Ramos (cell line): Measurements from ENCODE around the gene HSFX1.
"Not testable (repeated sequence)": the region's sequence is repeated elsewhere in the genome, so short reads cannot be mapped to it uniquely, and the experiment has no call there.

Experiments
- in situ Hi-C: fragments of 300-500 bp; cut with MboI; formaldehyde crosslinking; loops from one replicate; pipeline ENCODE4 v1.14.3; 2022; ENCODE audit warnings: low sequenced_read_pairs; ENCODE audit not compliant: unreplicated experiment

HSFX1 gene

DNA sequence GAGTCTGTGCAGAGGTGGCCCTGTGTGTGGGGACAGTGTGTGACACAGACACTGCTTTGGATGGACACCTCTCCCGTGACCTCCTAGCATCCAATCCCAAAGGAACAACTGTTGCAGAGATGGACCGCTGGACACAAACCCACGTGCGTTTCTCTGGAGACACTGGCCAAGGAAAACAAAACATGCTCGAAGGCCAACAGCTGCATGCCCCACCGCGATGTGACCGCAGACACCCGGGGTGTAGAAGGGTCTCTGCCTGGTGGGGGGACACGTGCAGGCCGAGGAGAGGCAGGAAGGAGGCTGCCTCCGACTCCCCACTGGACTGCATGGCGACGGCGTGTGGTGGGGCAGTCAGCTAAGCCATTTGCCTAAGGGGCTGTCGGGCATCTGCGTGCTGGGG lies at the start of gene HSFX1:
TSS of gene HSFX1 (plus strand) at position 301 of the 400 bp plus-strand sequence. CDS start 614 bp downstream, outside the sequence.
- in situ Hi-C loops = not testable (repeated sequence)

DNA sequence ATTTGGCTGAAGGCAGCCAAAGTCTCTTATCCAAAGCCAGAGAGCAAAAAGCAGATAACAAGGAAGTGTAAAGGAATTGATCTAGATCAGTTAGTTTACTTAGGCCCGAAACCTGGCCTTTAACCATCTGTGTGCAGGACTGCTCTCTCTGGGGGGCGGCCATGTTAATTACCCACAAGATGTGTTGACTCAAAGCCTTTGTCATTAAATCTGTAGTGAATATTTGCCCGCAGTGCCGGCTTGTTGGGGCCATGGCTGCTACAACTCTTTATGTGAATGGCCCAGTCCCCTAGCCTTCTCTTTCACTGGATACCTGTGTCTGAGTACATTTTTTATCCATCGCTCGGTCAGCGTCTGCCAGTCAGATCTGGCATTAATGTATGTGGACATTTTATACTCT lies 46.6 kb upstream of the HSFX1 start:
- in situ Hi-C loops = not testable (repeated sequence)

DNA sequence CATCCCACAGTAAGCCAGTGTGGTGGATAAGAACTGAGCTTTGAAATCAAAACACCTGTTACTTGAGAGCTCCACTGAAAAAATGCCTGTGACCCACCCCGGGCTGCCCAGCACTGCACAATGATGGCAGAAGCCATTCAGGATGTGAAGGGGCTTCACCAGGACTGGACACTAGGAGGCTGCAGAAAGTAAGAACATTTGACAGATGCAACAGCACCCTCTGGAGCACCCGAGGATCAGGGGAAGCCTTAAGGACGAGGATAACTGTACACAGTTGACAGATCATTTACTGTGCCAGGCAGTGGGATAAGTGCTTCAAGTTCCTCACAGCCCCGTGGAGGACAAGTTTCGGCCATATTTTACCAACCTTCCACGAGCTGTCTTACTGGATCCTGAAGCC lies 31.6 kb upstream of the HSFX1 start:
- in situ Hi-C loops = not testable (repeated sequence)

- in situ Hi-C loops = not testable (repeated sequence)
Observed at GRCh38 chrX:149746390-149747007, 27.4 kb upstream of the HSFX1 start.

- in situ Hi-C loops = no loop called here
Observed at GRCh38 chrX:149757206-149758067, 16.4 kb upstream of the HSFX1 start.

DNA sequence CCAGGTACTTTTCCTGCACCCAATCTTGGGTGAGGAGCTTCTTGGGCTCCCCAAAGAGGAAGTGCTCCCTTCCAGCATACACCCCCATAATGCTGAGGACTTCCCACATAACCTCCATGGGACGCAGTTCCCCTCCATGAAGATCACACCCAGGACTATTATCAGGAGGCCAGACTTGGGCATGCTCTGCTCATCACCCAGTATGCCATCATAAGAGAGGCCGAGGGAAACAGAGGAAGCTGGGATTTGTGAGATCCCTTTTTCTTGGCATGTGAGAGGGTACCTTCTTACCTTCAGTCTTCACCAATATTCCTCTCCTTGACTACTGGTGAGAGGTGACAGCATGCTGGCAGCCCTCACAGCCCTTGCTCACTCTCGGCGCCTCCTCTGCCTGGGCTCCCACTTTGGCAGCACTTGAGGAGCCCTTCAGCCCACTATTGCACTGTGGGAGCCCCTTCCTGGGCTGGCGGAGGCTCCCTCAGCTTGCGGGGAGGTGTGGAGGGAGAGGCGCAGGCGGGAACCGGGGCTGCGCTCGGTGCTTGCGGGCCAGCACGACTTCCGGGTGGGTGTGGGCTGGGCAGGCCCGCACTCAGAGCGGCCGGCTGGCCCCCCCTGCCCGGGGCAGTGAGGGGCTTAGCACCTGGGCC lies 15.7 kb upstream of the HSFX1 start:
- in situ Hi-C loops = no loop called here

DNA sequence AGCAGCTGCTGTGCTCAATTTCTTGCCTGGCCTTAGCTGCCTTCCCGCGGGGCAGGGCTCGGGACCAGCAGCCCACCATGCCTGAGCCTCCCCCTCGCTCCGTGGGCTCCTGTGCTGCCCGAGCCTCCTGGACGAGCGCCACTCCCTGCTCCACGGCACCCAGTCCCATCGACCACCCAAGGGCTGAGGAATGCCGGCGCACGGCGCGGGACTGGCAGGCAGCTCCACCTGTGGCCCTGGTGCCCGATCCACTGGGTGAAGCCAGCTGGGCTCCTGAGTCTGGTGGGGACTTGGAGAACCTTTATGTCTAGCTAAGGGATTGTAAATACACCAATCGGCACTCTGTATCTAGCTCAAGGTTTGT lies 15.2 kb upstream of the HSFX1 start:
- in situ Hi-C loops = not testable (repeated sequence)

GRCh38 chrX:149759824-149760223 lies 14.0 kb upstream of the HSFX1 start:
- in situ Hi-C loops = no loop called here

DNA sequence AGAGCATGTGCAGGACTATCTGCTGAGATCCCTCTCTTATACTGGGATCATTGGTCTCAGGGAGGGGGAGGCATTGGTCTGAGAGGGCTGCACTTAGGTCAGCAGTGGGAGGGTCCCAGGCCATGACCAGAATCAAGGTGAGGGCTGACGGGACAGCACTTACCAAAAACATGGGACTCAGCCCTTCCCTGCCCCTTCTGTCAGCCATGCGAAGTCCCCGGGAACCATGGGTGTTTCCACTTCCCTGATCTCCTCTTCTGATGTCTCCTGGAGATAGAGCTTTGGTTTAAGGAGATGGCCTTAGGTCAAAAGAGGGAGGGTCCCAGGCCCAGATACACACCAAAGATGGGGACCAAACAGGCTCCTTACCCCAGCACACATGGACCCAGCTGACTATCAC lies 12.9 kb upstream of the HSFX1 start:
- in situ Hi-C loops = no loop called here

DNA sequence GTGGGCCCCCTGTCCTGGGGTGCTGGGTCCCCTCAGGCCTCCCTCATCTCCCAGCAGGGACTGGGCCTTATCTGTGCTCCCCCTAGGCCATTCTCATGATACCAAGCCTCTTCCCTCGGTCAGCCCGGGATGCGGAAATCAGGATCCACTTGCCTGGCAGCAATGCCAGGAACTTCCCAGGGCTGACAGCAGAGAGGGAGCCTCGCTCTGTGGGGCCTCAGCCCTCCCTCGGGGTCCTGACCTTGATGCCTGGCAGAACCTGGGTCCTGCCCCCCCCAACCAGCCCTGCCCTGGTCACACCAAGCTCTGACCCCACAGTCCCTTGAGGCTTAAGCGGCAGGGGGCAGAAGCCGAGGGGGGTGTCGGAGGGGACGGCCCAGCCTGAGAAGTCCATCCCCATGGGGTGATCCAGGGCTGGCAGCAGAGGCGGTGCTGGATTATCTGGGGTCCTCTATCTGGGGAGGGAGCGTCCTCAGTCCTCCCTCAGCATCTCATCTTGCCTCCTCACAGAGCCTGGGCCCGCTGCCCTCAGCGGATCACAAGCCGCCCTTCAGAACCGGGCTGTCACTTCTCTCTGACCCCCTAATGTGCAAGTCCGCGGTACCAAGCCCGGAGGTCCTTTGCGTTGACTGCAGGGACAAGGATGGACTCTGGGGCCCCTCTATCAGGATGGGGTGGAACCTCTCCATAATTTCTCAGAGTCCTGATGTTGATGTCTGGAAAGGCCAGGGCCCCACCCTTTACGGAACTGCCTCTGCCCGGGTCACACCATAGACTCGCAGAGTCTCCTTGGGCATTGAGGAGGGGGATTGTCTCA lies 11.8 kb upstream of the HSFX1 start:
- in situ Hi-C loops = not testable (repeated sequence)

DNA sequence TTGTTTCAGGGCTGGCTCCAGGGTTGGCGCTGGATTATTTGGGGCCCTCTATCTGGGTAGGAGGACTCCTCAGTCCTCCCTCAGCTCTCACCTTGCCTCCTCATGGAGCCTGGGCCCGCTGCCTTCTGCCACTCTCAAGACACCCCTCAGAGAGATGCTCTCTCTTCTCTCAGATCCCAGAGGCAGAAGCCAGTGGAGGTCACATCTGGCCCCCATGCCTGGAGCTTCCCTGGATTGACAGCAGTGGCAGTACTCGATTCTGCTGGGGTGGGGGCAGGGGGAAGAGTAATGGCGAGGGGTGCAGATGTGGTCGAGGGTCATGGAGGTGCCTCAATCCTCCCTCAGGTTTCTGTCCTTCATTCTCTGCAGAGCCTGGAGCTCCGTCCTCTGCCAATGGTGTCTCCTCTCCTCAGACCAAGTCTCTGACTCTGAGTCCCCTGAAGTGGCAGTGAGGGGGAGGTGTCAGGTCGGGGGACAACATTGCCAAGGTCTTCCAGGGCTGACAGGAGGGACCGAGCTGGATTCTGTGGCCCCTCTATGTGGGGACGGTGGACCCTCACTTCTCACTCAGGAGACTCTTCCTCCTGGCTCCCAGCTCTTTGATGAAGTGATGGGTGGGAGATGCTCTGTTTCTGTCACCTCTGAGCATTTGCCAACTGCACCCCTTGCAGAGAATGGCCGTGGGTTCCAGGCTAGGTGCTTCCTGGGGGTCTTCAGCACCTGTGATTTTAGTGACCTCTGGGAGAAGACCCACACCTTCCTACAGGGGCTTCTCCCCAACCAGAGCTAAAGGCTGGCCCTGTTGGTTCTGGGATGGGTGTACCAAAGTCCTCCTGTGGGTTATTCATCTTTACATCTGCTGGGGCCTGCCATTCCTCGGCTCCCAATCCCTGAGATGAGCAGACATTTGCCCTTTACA lies 10.9 kb upstream of the HSFX1 start:
- in situ Hi-C loops = no loop called here

DNA sequence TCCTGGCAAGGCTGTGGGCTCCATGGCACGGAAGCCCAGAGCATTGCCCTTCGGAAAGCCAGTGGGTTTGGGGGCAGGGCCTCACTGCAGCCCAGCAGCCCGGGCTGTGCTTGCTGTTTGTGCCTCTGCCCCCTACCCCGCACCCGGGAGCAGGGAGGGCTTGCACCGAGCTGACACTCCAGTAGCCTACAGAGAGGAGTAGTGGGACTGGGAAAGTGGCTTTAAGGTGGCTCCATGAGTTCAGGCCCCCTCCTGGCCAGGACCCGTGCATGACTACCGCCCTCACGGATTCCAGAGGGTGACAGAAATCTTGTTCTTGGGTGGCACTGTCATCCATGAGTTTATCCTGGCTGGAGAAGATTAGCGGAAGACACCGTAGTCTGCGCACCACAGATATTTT lies 3.5 kb upstream of the HSFX1 start:
- in situ Hi-C loops = not testable (repeated sequence)

DNA sequence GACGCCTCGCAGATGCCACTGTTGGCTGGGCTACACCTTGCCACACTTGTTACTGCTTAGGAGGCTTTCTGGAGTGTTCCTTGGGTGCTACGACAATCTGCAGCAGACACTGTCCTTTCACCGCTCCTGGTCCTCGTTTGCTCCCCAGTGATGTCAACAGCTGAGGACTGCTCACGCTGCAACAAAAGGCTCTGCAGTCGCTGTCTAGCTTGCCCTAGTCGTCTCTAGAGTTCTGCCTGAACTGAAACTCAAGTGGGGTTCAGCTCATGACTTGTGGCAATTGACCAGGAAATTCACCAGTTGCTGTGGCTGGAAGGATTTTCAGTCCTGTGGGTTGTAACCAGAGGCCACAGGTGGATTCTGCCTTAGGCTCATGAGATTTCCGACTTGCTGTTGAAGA lies 842 bp upstream of the HSFX1 start:
- in situ Hi-C loops = not testable (repeated sequence)

DNA sequence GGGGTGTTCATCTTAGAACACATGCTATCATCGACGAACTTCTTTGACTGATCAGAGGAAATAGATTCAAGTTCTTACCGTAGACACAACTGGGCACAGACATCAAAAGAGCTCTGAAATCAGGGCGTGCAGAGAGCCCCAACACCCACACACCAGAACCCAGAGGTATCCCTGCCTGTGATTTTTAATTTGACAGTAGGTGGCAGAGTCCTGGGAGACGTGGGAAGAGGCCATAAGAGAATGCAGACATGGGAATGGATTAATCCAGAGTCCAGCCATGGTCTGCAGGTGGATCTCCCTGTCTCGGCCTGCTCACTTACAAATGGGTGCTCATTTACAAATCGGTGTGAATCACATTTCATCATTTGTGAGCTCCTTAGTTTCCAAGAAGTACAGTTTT lies 4.1 kb downstream of the HSFX1 start:
- in situ Hi-C loops = not testable (repeated sequence)

DNA sequence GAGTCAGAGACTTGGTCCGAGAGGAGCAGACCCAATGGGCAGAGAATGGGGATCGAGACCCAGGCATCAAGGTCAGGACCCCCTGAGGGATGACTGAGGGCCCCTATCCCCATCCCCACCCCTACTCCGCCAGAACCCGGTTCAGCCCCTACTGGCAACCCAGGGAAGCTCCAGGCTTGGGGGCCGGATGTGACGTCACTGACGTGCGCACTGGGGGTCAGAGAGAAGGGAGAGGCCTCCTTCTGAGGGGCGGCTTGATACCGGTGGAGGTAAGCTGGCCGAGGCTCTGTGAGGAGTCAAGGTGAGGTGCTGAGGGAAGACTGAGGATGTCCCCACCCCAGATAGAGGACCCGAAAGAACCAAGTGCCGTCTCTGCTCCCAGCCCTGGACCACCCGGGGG lies 7.9 kb downstream of the HSFX1 start, which contains the start of gene MAGEA9:
TSS of gene MAGEA9 (plus strand) at position 204 of the 400 bp plus-strand sequence. CDS start 4,281 bp downstream, outside the sequence.
- in situ Hi-C loops = not testable (repeated sequence)

- in situ Hi-C loops = not testable (repeated sequence)
Observed at GRCh38 chrX:149795531-149795930, 21.7 kb downstream of the HSFX1 start.

DNA sequence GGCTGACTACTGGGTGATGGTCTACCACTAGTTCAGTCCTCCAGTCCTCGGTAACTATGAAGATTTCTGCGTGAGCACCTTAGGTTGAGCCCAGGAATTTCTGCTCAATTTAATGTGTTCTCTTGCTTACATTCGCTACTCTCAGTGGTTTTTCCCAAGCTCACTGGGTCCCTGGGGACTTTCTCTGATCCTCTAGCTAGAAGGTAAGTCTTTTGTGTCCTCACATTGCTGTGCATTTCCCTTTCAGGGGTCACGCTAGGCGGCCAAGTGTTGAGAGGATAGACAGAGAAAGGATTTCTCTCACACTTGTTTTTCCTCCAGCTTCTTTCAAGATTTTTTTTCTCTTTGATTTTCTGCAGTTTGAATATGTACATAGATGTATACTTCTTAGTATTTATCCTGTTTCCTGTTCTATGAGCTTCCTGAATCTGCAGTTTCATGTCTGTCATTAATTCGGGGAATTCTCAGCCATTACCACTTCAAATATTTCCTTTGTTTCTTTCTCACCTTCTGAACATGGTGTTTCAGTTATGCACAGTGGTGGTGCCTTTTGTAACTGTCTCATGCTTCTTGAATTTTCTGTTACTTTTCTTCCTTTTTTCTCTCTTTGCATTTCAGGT lies 25.3 kb downstream of the HSFX1 start:
- in situ Hi-C loops = no loop called here

DNA sequence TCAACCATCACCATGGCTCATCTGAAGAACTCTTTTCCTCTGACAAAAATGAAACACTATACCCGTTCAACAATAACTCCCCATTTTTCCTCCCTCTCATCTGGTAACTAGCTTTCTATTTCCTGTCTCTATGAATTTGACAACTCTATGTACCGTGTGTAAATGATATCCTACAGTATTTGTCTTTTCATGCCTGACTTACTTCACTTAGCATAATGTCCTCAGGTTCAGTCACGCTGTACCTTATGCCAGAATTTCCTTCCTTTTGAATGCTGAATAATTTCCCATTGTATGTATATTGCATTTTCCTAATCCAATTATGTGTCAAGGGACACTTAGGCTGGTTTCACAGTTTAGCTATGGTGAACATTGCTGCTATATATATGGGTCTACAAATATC lies 26.1 kb downstream of the HSFX1 start:
- in situ Hi-C loops = no loop called here
